Measurements from ENCODE around the gene NECAB3. TPM values are rescaled to one million over a fixed set of nuclear protein-coding genes. Genes with fewer than 3 reads are reported as not detected.

Gene NECAB3
- total RNA-seq, 1 donor: 27.1 TPM

GRCh38 chr20:33667676-33668465 is 6.4 kb downstream of the NECAB3 start:
- no peaks in the 10 kb centered on the region for H3K27me3 ChIP-seq (ENCODE audit: insufficient read depth, low read length)
- H3K79me2 ChIP-seq (ENCODE audit: insufficient read depth, low read length): no peaks in the 10 kb centered on the region
- peak; percentile 71 for TF ChIP-seq CTCF (IDR thresholded peaks at IDR 0.05; ENCODE audit: extremely low read depth, low read depth, low read length)
- peaks cover 9% of the 10 kb centered on the region for H4K20me1 ChIP-seq (ENCODE audit: insufficient read depth, low read length)
- no peaks in the 10 kb centered on the region for H3K9me3 ChIP-seq (ENCODE audit: low read depth, low read length)
- H3K36me3 ChIP-seq (ENCODE audit: insufficient read depth, low read length): peaks cover 20% of the 10 kb centered on the region
- peak overlapping the region; percentile 65 for H3K27ac ChIP-seq (ENCODE audit: low read depth, low read length)
- DNase-seq (ENCODE audit: insufficient read length, low spot score, missing footprints): peak; percentile 99
- peak overlapping the region; percentile 93 for H3K4me2 ChIP-seq (ENCODE audit: insufficient read depth, low read length)
- H3K4me3 ChIP-seq (ENCODE audit: insufficient read depth, low read length): peak overlapping the region; percentile 75
- peak overlapping the region; percentile 98 for H2AFZ ChIP-seq (ENCODE audit: low read length)
- H3K4me1 ChIP-seq (ENCODE audit: insufficient read depth, low read length): peaks cover 26% of the 10 kb centered on the region

- Histone ChIP-seq H3K27me3 (ENCODE audit: insufficient read depth, low read length) (no peaks in the 10 kb centered on the region), H3K36me3 (ENCODE audit: insufficient read depth, low read length) (peaks cover 20% of the 10 kb centered on the region), H3K79me2 (ENCODE audit: insufficient read depth, low read length) (no peaks in the 10 kb centered on the region), H3K4me2 (ENCODE audit: insufficient read depth, low read length) (peak overlapping the region; percentile 93), H3K9me3 (ENCODE audit: low read depth, low read length) (no peaks in the 10 kb centered on the region), H3K27ac (ENCODE audit: low read depth, low read length) (peak overlapping the region; percentile 65), H3K4me3 (ENCODE audit: insufficient read depth, low read length) (peak overlapping the region; percentile 75), H2AFZ (ENCODE audit: low read length) (peak overlapping the region; percentile 98), H3K4me1 (ENCODE audit: insufficient read depth, low read length) (peaks cover 26% of the 10 kb centered on the region), H4K20me1 (ENCODE audit: insufficient read depth, low read length) (peaks cover 5% of the 10 kb centered on the region)
- DNase-seq (ENCODE audit: insufficient read length, low spot score, missing footprints): peak; percentile 96
- TF ChIP-seq CTCF (IDR thresholded peaks at IDR 0.05; ENCODE audit: extremely low read depth, low read depth, low read length): no peak
These were observed 7.0 kb downstream of the NECAB3 start for GRCh38 chr20:33667245-33667675.

- H3K4me2 ChIP-seq (ENCODE audit: insufficient read depth, low read length): peak within 1 kb of the TSS; percentile 93
- peak within 1 kb of the TSS; percentile 75 for H3K4me3 ChIP-seq (ENCODE audit: insufficient read depth, low read length)
- H3K9me3 ChIP-seq (ENCODE audit: low read depth, low read length): no peaks in the 10 kb centered on the region
- peaks cover 17% of the 10 kb centered on the region for H3K36me3 ChIP-seq (ENCODE audit: insufficient read depth, low read length)
- TF ChIP-seq CTCF (IDR thresholded peaks at IDR 0.05; ENCODE audit: extremely low read depth, low read depth, low read length): peak; percentile 44
- H2AFZ ChIP-seq (ENCODE audit: low read length): peak within 1 kb of the TSS; percentile 98
- no peaks in the 10 kb centered on the region for H4K20me1 ChIP-seq (ENCODE audit: insufficient read depth, low read length)
- H3K27ac ChIP-seq (ENCODE audit: low read depth, low read length): peak within 1 kb of the TSS; percentile 65
- no peaks in the 10 kb centered on the region for H3K27me3 ChIP-seq (ENCODE audit: insufficient read depth, low read length)
- no peaks in the 10 kb centered on the region for H3K79me2 ChIP-seq (ENCODE audit: insufficient read depth, low read length)
- DNase-seq (ENCODE audit: insufficient read length, low spot score, missing footprints): peak; percentile 100
- H3K4me1 ChIP-seq (ENCODE audit: insufficient read depth, low read length): peaks cover 26% of the 10 kb centered on the region
These were observed 7.7 kb downstream of the NECAB3 start, which contains the start of gene ACTL10 for GRCh38 chr20:33666293-33667244. ACTL10 (plus strand) TSS chr20:33666943; CDS start chr20:33667498, 555 bp downstream.

Data from osteoblast (primary cell).